DOHH2 (cell line): ENCODE data around the gene CRYBG1.

ENCODE experiments used
- CTCF ChIP-seq: fragments of 200-600 bp; sonication (generic); IDR thresholded peaks from one replicate; pipeline ENCODE4 v1.5.1; 2014; ENCODE audit warnings: antibody characterized with exemption, mild to moderate bottlenecking, low read depth, low read length; ENCODE audit not compliant: poor library complexity, severe bottlenecking
- EZH2phosphoT487 ChIP-seq: fragments of 200-600 bp; sonication (generic); IDR thresholded peaks from 2 replicates; pipeline ENCODE4 v1.6.1; 2017; ENCODE audit warnings: borderline replicate concordance, mild to moderate bottlenecking, antibody characterized with exemption, low read length, moderate library complexity, mixed read lengths

GRCh38 chr6:106591111-106591825 is 230.8 kb downstream of the CRYBG1 start:
- TF ChIP-seq CTCF (no peak), EZH2phosphoT487 (no peak)
